ENCODE measurements around the gene UBE3C. TPM values are rescaled to one million over a fixed set of nuclear protein-coding genes. Genes with fewer than 3 reads are reported as not detected.
"Not testable (repeated sequence)": the region's sequence is repeated elsewhere in the genome, so short reads cannot be mapped to it uniquely, and the experiment has no call there.

UBE3C gene
- total and polyA plus RNA-seq, 2 donors (not counting 3 experiments of a cell fraction or from before 2014, with no cell fraction given), result 45.1 to 77.3 TPM

DNA sequence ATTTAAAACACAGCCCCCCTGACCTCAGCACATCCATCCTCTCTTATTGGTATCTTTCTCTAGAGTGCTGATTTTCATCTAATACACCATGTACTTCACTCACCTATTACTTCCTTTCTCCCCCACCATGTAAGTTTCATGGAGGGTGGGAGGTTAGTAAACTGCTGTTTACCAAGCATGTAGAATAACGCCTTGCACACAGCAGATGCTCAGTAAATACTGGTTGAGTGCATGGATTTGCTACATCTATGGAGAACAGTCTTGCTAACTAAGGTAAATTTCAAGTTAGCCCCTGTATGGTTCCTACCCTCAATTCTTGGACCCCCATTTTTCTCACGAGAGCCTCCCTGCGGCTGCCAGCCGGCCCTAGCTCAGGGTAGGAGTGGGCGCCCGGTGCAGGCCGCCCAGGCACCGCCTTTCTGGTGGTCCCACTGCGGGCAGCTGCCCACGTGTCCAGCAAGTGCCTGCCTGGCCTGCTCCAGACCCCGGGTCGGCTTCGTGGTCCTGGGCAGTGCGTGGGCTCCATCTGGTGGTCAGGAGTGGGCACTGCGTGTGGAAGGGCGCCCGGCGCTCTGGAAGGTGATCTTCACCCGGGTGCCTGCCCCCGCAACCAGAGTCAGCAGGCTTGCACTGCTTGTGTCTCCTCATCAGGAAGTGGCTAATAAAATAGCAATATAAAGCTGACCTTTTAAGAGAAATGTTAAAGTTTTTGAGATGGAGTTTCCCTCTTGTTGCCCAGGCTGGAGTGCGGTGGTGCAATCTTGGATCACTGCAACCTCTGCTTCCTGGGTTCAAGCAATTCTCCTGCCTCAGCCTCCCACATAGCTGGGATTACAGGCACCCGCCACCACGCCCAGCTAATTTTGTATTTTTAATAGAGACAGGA lies 134.7 kb downstream of the UBE3C start:
- CTCF ChIA-PET, result interaction anchor here (1.0 to 3.3 kb wide), 6 partner anchors 10 to 304 kb away, joined by 3 to 30 read pairs (median 4); no protein-coding TSS in a partner anchor
- Histone ChIP-seq H3K9ac (replicated peaks; ENCODE audit: extremely low read depth, insufficient read depth, low read length) (no peak overlapping the region), H3K4me2 (ENCODE audit: insufficient read depth, low read length) (no peak overlapping the region), H3K4me3 (replicated peaks in 1 of 3; ENCODE audit: insufficient read depth in 1 of 3, low read depth in 1 of 3, low read length in 3 of 3) (no peak overlapping the region), H3K9me3 (replicated peaks; ENCODE audit: control insufficient read depth, insufficient read depth, low read length) (no peaks in the 10 kb centered on the region), H3K27ac (ENCODE audit: insufficient read depth, low read depth, low read length) (no peak overlapping the region), H4K20me1 (replicated peaks; ENCODE audit: control insufficient read depth, extremely low read depth, insufficient read depth, low read length) (no peaks in the 10 kb centered on the region), H3K9me1 (replicated peaks; ENCODE audit: control insufficient read depth, extremely low read depth, insufficient read depth, low read length) (no peaks in the 10 kb centered on the region), H3K79me2 (ENCODE audit: control insufficient read depth, insufficient read depth, low read length) (no peaks in the 10 kb centered on the region), H3K4me1 (ENCODE audit: control insufficient read depth, extremely low read depth, insufficient read depth, low read length) (peaks cover 14% of the 10 kb centered on the region), H2AFZ (ENCODE audit: low read depth, low read length) (no peak overlapping the region), H3K36me3 (ENCODE audit: control insufficient read depth in 2 of 2, extremely low read depth in 1 of 2, insufficient read depth in 2 of 2, low read length in 2 of 2) (peaks cover 6 to 8% of the 10 kb centered on the region in 2 experiments), H3K27me3 (ENCODE audit: control insufficient read depth in 2 of 2, insufficient read depth in 2 of 2, low read length in 2 of 2) (no peaks in the 10 kb centered on the region)
- dilution Hi-C loops (cut with MboI; ENCODE audit: extremely low pct_ligation_motif_present, low sequenced_read_pairs), result no loop called here
- intact Hi-C loops (cut with micrococcal nuclease), result loop anchor here (1.0 to 5.0 kb wide), 5 partner anchors 44 to 1476 kb away; no protein-coding TSS in a partner anchor
- BruUV-seq (replicated peaks), result no TSS peak
- peak; percentile 76 for DNase-seq (ENCODE audit: low read depth, low spot score)
- FAIRE-seq, result peak; percentile 84
- POLR2A ChIA-PET, result no interaction called here
- TF ChIP-seq CTCF (IDR thresholded peaks at IDR 0.05; ENCODE audit: extremely low read depth in 1 of 2, insufficient read depth in 1 of 2, low read depth in 1 of 2, low read length in 2 of 2) (peak; percentile 95 to 99), MYC (IDR thresholded peaks at IDR 0.05; ENCODE audit: low read depth, low read length) (peak; percentile 26), POLR2AphosphoS5 (IDR thresholded peaks at IDR 0.05; ENCODE audit: insufficient read depth, low read depth, low read length) (peak; percentile 30), FOS (IDR thresholded peaks at IDR 0.05; ENCODE audit: borderline replicate concordance, insufficient read depth, low read length) (no peak)
- TF ChIP-seq, protein P1, sequence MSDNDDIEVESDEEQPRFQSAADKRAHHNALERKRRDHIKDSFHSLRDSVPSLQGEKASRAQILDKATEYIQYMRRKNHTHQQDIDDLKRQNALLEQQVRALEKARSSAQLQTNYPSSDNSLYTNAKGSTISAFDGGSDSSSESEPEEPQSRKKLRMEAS (IDR thresholded peaks at IDR 0.05; ENCODE audit: insufficient read depth, insufficient read length), result no peak

DNA sequence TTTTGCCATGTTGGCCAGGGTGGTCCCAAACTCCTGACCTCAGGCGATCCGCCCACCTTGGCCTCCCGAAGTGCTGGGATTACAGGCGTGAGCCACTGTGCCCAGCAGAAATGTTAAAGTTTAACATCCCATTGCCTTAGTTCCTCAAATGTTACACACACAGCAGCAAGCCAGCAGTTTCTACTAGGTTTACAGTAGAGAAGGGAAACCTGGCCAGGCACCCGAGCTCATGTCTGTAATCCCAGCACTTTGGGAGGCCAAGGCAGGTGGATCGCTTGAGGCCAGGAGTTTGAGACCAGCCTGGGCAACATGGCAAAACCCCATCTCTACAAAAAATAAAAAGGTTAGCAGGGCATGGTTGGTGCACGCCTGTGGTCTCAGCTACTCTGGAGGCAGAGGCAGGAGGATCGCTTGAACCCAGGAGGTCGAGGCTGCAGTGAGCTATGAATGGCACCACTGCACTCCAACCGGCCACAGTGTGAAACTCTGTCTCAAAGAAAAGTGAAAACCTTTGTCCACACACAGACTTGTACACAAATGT lies 135.4 kb downstream of the UBE3C start:
- FAIRE-seq; dilution Hi-C loops (cut with MboI; ENCODE audit: extremely low pct_ligation_motif_present, low sequenced_read_pairs): not testable (repeated sequence)
- intact Hi-C loops (cut with micrococcal nuclease), result loop anchor here (5.0 kb wide), 1 partner anchor 1477 kb away; no protein-coding TSS in a partner anchor

More for the DNA sequence above, 135.4 kb downstream of the UBE3C start:
- DNase-seq (ENCODE audit: low read depth, low spot score); H3K9ac ChIP-seq (replicated peaks; ENCODE audit: extremely low read depth, insufficient read depth, low read length); BruUV-seq (replicated peaks); H3K9me3 ChIP-seq (replicated peaks; ENCODE audit: control insufficient read depth, insufficient read depth, low read length); POLR2A ChIA-PET; H3K4me3 ChIP-seq (replicated peaks in 1 of 3; ENCODE audit: insufficient read depth in 1 of 3, low read depth in 1 of 3, low read length in 3 of 3); H3K27ac ChIP-seq (ENCODE audit: insufficient read depth, low read depth, low read length); H3K79me2 ChIP-seq (ENCODE audit: control insufficient read depth, insufficient read depth, low read length); H3K36me3 ChIP-seq (ENCODE audit: control insufficient read depth in 2 of 2, extremely low read depth in 1 of 2, insufficient read depth in 2 of 2, low read length in 2 of 2); H2AFZ ChIP-seq (ENCODE audit: low read depth, low read length); H3K4me2 ChIP-seq (ENCODE audit: insufficient read depth, low read length); H4K20me1 ChIP-seq (replicated peaks; ENCODE audit: control insufficient read depth, extremely low read depth, insufficient read depth, low read length); H3K27me3 ChIP-seq (ENCODE audit: control insufficient read depth in 2 of 2, insufficient read depth in 2 of 2, low read length in 2 of 2); H3K9me1 ChIP-seq (replicated peaks; ENCODE audit: control insufficient read depth, extremely low read depth, insufficient read depth, low read length): not testable (repeated sequence)
- peaks cover 16% of the 10 kb centered on the region for H3K4me1 ChIP-seq (ENCODE audit: control insufficient read depth, extremely low read depth, insufficient read depth, low read length)
- CTCF ChIA-PET, result interaction anchor here (1.0 to 3.3 kb wide), 4 partner anchors 10 to 305 kb away, joined by 3 to 30 read pairs (median 4); no protein-coding TSS in a partner anchor

All from endothelial cell of umbilical vein (primary cell).